GM12872 (cell line): ENCODE measurements around the gene TICAM2.

Experiments
- CTCF ChIP-seq: IDR thresholded peaks from 3 replicates; pipeline ENCODE4 v1.5.1; 2011; ENCODE audit warnings: low read depth, mild to moderate bottlenecking, low read length, moderate library complexity; ENCODE audit not compliant: insufficient read depth

TICAM2 gene

GRCh38 chr5:115531787-115532367 lies 70.4 kb downstream of the TICAM2 start:
- no peak for TF ChIP-seq CTCF

GRCh38 chr5:115531380-115531779 lies 70.9 kb downstream of the TICAM2 start:
- TF ChIP-seq CTCF = no peak

GRCh38 chr5:115530426-115530825 lies 71.9 kb downstream of the TICAM2 start:
- TF ChIP-seq CTCF = no peak
